ENCODE measurements around the gene GPX7. TPM values are rescaled to one million over a fixed set of nuclear protein-coding genes. Genes with fewer than 3 reads are reported as not detected.

The GPX7 gene
- total RNA-seq, 1 donor from 2014 or later, result 8.6 TPM

- peak; percentile 44 for DNase-seq (ENCODE audit: low spot score)
Observed at GRCh38 chr1:52629325-52629643, 27.1 kb downstream of the GPX7 start.

GRCh38 chr1:52629667-52630066, 27.5 kb downstream of the GPX7 start:
- DNase-seq (ENCODE audit: low spot score), result no peak

- no peak for DNase-seq (ENCODE audit: low spot score)
Observed at GRCh38 chr1:52631759-52632331, 29.7 kb downstream of the GPX7 start.

GRCh38 chr1:52632732-52633290, 30.6 kb downstream of the GPX7 start, which contains the start of gene SHISAL2A:
SHISAL2A (plus strand) TSS chr1:52633168; CDS start chr1:52633494, 326 bp downstream.
- DNase-seq (ENCODE audit: low spot score), result no peak

- DNase-seq (ENCODE audit: low spot score), result no peak
Observed at GRCh38 chr1:52633291-52633754, 31.2 kb downstream of the GPX7 start.

GRCh38 chr1:52634111-52634510, 31.9 kb downstream of the GPX7 start:
- DNase-seq (ENCODE audit: low spot score), result no peak

- DNase-seq (ENCODE audit: low spot score), result no peak
Observed at GRCh38 chr1:52635321-52636089, 33.3 kb downstream of the GPX7 start.

GRCh38 chr1:52636721-52637695, 34.8 kb downstream of the GPX7 start:
- DNase-seq (ENCODE audit: low spot score), result no peak

- DNase-seq (ENCODE audit: low spot score), result no peak
Observed at GRCh38 chr1:52637946-52638345, 35.8 kb downstream of the GPX7 start.

- DNase-seq (ENCODE audit: low spot score), result no peak
Observed at GRCh38 chr1:52640697-52641096, 38.5 kb downstream of the GPX7 start.

GRCh38 chr1:52641307-52641706, 39.1 kb downstream of the GPX7 start:
- DNase-seq (ENCODE audit: low spot score), result no peak

- DNase-seq (ENCODE audit: low spot score), result no peak
Observed at GRCh38 chr1:52645261-52645660, 43.1 kb downstream of the GPX7 start.

- DNase-seq (ENCODE audit: low spot score), result peak; percentile 80
Observed at GRCh38 chr1:52651904-52652303, 49.7 kb downstream of the GPX7 start.

- no peak for DNase-seq (ENCODE audit: low spot score)
Observed at GRCh38 chr1:52653207-52653849, 51.2 kb downstream of the GPX7 start.

GRCh38 chr1:52654063-52654462, 51.9 kb downstream of the GPX7 start:
- DNase-seq (ENCODE audit: low spot score), result no peak

GRCh38 chr1:52657702-52658101, 55.5 kb downstream of the GPX7 start:
- no peak for DNase-seq (ENCODE audit: low spot score)

Other genes with a start within 250 kb of the GPX7 start
- gene CC2D1B, start 236.2 kb upstream of the GPX7 start, total RNA-seq, result 47.8 TPM
- gene ORC1, start 197.9 kb upstream of the GPX7 start, total RNA-seq, result 0.66 TPM
- gene PRPF38A, start 197.8 kb upstream of the GPX7 start, total RNA-seq, result 31.4 TPM
- gene TUT4, start 49.3 kb upstream of the GPX7 start, total RNA-seq, result 40.3 TPM
- 3.2 TPM for gene SHISAL2A, start 30.8 kb downstream of the GPX7 start, total RNA-seq
- 13.7 TPM for gene COA7, start 96.0 kb downstream of the GPX7 start, total RNA-seq
- gene ZYG11B, start 124.1 kb downstream of the GPX7 start, total RNA-seq, result 38.7 TPM
- gene ZYG11A, start 240.4 kb downstream of the GPX7 start, total RNA-seq, result 0.09 TPM

Measured in mucosa of gallbladder (tissue), 1 donor.